GM21447 (cell line): ENCODE results near the gene TMEM119.

Experiments
- ATAC-seq: cut with Tn5 transposase; IDR thresholded peaks from one replicate; pipeline ENCODE4 v1.9.1; 2021; ENCODE audit not compliant: unreplicated experiment

TMEM119 gene, protein sequence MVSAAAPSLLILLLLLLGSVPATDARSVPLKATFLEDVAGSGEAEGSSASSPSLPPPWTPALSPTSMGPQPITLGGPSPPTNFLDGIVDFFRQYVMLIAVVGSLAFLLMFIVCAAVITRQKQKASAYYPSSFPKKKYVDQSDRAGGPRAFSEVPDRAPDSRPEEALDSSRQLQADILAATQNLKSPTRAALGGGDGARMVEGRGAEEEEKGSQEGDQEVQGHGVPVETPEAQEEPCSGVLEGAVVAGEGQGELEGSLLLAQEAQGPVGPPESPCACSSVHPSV

GRCh38 chr12:108597559-108598471 is at the start of gene TMEM119:
Gene TMEM119, minus strand, starts transcription at chr12:108598084. Its CDS starts 5,701 bp downstream, at chr12:108592383.
- no peak for ATAC-seq

- no peak for ATAC-seq
These were observed 49.0 kb upstream of the TMEM119 start for GRCh38 chr12:108646600-108647579.

DNA sequence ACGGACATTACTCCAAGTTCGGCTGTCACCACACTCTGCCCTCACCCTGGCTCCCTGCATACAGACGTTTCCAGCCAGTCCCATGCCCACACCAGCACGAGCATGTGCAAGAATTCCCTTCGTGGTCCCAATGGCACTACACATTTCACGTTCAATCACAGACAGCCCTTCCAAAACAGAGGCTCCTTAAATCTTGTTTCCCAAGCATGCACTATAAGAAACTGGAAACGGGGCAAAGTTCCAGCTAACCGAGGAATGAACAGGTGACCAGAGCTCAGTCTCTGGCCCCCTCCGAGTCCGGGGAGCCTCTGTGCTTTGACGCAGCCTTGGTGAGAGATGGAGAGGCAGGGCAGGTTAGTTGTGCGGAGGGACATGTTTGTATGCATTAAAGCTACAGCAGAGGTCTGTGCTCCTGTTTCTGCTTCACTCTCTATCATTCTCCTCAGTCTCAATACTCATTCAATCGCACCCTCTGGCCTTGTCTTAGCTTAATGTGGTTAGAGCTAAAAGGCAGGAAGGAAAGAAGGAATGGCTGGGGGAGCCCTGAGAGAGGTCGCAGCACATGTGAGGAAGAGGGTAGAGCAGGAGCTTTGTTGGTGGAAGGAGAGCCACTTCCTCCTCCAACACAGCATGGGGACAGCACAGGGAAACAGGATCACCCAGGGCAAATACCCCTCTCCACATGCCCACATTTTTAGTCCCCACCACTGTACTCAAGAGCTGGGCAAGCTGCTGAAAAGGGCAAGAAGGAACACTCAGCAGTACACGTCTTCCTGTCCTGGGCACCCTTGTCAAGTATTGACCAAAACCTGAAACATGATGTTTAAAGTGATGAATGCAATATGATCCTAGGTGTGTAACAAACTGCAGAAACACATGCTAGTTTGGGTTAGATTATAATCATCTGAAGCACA is 48.1 kb upstream of the TMEM119 start:
- ATAC-seq = no peak

DNA sequence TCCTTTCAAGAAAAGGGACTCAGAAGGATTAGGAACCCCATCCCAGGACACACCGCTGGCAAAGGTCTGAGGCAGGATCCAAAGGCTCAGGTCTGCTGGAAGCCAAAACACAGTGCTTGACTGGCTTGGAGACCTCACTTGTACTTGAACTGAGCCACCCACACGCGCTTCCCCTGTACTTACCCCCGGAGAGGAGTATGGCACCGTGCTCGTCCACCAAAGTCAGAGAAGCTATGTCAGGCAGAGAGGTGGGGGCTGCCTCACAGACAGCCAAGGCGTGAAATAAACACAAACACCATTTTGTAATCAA is 46.9 kb upstream of the TMEM119 start:
- ATAC-seq = no peak

DNA sequence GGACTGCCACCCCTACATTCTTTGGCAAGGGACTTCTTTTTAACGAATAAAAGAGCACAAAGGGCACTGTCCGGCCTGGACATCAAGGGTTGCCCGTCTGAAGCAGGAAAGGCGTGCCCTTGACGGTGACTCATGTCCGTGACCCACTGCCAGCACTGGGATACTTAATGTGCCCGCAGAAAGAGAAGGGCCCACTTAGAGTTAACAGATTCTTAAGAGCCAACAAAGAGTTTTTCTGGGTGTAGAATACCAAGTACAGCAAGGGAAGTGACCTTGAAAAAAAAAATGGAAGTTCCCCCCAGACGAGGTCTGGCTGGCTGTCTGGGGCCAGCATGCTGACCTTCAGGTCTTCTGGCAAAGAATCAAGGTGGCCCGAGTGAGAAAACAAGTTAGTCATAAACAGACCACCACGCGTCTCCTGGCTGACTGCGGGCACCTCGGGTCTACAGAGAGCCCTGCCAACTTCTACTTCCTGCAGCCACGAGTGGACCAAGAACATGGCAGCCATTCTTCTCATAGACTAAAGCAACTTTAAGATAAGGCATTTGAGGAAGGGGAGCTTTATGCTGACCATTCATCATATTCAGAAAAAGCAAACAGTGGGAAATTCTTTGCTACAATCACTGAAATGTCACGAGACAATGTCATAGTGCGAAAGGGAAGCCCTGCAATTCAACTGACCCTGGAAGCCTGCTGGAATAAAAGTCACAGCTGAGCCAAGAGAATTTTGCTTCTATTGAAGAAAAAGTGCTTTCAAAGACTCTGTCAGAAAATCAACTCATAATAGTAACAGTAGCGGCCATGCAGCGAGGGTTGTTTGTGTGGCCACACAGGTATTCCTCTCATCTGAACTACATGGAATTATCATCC is 46.3 kb upstream of the TMEM119 start:
- ATAC-seq = no peak

DNA sequence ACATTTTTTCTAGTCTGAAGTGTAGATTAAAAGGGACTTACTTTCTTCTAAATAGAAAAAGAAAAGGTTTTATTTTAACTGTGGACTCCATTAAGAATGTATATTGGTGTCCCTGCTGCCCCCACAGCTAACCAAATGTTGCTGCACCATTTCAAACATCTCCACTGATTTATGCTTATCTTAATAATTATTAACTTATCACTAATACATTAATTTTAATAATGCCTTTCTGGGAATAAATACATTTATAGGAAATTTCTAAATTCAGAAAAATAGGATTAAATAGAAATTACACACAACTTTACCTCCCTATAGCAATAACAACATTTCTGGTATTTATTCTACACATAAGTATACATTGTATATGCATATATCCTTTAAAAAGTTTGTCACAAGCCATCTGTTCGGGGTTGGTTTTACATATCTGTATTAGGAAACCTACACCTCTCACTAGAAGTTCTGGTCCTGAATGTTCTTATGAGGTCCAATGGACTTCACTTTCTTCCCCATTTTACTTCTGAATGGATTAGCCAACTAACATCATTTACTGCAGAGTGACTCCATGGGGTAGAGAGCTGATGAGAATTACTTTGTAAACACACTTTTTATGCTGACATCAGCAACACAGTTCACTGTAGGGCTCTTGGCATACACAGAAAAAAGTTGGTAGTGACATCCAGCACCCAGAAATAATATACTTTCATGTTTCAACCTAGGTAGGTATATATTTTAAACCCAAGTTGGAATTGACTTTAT is 45.2 kb upstream of the TMEM119 start:
- ATAC-seq = no peak

DNA sequence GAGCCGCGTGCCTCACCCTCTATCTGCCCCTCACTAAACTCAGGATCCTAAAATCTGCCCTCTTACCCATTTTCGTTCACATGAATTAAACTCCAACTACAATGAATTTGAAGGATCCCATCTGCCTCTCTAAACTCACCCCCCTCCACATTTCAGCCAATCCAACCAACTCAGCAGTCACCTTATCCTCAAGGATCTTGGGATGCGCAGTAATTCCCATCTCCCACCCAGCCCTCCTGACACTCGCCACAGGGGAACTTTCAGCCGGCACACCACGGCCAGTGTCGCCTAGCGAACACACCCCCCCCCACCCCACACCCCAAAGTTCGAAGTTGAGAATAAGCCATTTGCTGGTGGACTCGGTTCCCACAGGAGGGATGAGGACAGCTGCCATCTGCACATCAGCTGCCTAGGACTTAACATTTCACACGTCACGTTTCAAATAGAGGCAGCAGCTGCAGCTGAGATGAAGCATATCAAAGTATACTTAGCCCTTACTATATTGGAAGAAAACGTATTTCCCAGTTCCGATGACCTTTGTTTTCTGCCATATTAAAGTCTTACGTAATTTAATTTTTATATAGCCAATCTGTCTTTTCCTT is 44.5 kb upstream of the TMEM119 start:
- ATAC-seq = no peak

GRCh38 chr12:108641446-108642268 is 43.8 kb upstream of the TMEM119 start:
- ATAC-seq = no peak

GRCh38 chr12:108640802-108641445 is 43.0 kb upstream of the TMEM119 start:
- no peak for ATAC-seq

GRCh38 chr12:108638997-108639822 is 41.3 kb upstream of the TMEM119 start:
- no peak for ATAC-seq

DNA sequence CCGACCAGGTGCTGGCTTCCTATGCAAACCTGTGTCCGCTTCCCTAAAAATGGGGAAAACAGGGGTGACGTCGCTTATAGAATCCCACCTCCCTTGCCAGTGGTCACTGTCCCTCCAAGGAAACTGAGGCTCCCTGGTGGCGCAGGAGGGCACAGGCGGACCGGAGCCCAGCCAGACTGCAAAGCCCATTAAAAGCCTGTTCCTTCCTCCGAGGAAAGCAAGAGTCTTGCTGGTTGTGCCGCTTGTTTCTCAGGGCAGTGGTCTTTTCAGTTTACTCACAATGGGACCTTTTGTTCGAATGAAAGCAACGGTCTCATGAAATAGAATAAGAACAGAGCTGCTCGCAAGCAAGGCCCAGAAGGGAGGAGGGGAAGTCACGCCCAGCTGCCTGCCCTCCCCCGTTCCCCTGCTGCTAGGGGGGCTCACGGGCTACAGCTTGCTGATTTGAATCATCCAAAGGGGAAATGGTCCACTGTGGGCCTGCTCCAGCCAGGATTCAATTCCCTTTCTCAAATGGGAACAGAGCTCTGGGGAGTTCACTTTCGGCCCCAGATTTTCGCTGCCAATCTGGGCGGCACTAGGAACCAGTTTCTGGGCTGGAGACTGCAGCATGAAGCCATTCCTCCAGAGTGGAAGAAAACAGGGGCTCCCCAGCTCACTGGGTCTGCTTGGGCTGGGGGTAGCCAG is 40.4 kb upstream of the TMEM119 start:
- no peak for ATAC-seq

- no peak for ATAC-seq
These were observed 39.5 kb upstream of the TMEM119 start for GRCh38 chr12:108637222-108637971.

GRCh38 chr12:108635997-108636808 is 38.3 kb upstream of the TMEM119 start:
- no peak for ATAC-seq
